H1 (cell line): Measurements from ENCODE around the gene NT5C. TPM values are rescaled to one million over a fixed set of nuclear protein-coding genes. Genes with fewer than 3 reads are reported as not detected.

Source experiments
- CTCF ChIA-PET: fragments of 300-600 bp; sonication (Branson Sonifier 250); formaldehyde crosslinking; loops from one replicate; lab custom pipeline; 2021; ENCODE audit not compliant: partially characterized antibody; lab: Charles Lee
- POLR2A ChIA-PET: fragments of 300-600 bp; sonication (Branson Sonifier 250); formaldehyde crosslinking; loops from one replicate; lab custom pipeline; 2021; ENCODE audit warnings: inconsistent platforms; ENCODE audit not compliant: partially characterized antibody; lab: Charles Lee
- DNase-seq, 2 experiments: peaks; one replicate each; pipeline versions ENCODE4 v3.0.0 to v3.0.0-alpha.2; 2010 to 2022; ENCODE audit warnings: low spot score in 2 of 2, low read depth in 1 of 2, mixed read lengths in 1 of 2
- FAIRE-seq: peaks from 2 replicates; lab custom pipeline; 2011; peaks lifted over from hg19 to GRCh38; lab: Jason Lieb, UNC
- H2AFZ ChIP-seq: 2 replicates; pipeline ENCODE4 v1.8.1; 2012; ENCODE audit warnings: low read length, inconsistent platforms
- H2AK5ac ChIP-seq: 2 replicates; pipeline ENCODE4 v1.6.1; 2013; ENCODE audit warnings: low read depth, low read length
- H2BK120ac ChIP-seq: replicated peaks from 2 replicates; pipeline ENCODE3; 2013; ENCODE audit warnings: low read depth, low read length, inconsistent platforms
- H2BK12ac ChIP-seq: 2 replicates; pipeline ENCODE4 v1.6.1; 2013; ENCODE audit warnings: low read depth, low read length
- H2BK15ac ChIP-seq: 2 replicates; pipeline ENCODE4 v1.6.1; 2013; ENCODE audit warnings: low read length
- H2BK20ac ChIP-seq: 2 replicates; pipeline ENCODE4 v1.6.1; 2013; ENCODE audit warnings: low read length
- H2BK5ac ChIP-seq: 2 replicates; pipeline ENCODE4 v1.6.1; 2013; ENCODE audit warnings: low read depth, low read length
- H3K14ac ChIP-seq: 2 replicates; pipeline ENCODE4 v1.6.1; 2013; ENCODE audit warnings: inconsistent platforms; ENCODE audit not compliant: insufficient read length
- H3K18ac ChIP-seq: 2 replicates; pipeline ENCODE4 v1.6.1; 2013; ENCODE audit warnings: low read length; ENCODE audit errors: extremely low read depth
- H3K23ac ChIP-seq: 2 replicates; pipeline ENCODE4 v1.6.1; 2013; ENCODE audit warnings: inconsistent platforms; ENCODE audit not compliant: insufficient read length
- H3K23me2 ChIP-seq: 2 replicates; pipeline ENCODE4 v1.6.1; 2013; ENCODE audit warnings: low read depth, low read length
- H3K27ac ChIP-seq: 2 replicates; pipeline ENCODE4 v1.6.1; 2011; ENCODE audit warnings: low read depth, low read length, inconsistent platforms
- H3K27me3 ChIP-seq, 4 experiments: replicated peaks in 1 of 4; 1 replicate in 1 of 4; 2 replicates in 3 of 4; pipeline versions ENCODE4 v1.6.1 to v1.8.1; 2011 to 2013; ENCODE audit warnings: low read length in 3 of 4, mild to moderate bottlenecking in 3 of 4, inconsistent platforms in 2 of 4, mixed read lengths in 2 of 4, moderate library complexity in 1 of 4; ENCODE audit not compliant: control insufficient read depth in 3 of 4, insufficient read depth in 3 of 4; ENCODE audit errors: extremely low read depth in 1 of 4
- H3K36me3 ChIP-seq, 4 experiments: 2 replicates each; pipeline versions ENCODE4 v1.6.1 to v1.8.1; 2011 to 2013; ENCODE audit warnings: mild to moderate bottlenecking in 4 of 4, low read length in 3 of 4, moderate library complexity in 2 of 4, control low read depth in 1 of 4, inconsistent platforms in 1 of 4; ENCODE audit not compliant: insufficient read depth in 4 of 4, control insufficient read depth in 2 of 4
- H3K4ac ChIP-seq: replicated peaks from 2 replicates; pipeline ENCODE3; 2013; ENCODE audit warnings: low read length, low read depth, mixed read lengths, inconsistent platforms; ENCODE audit not compliant: insufficient read length
- H3K4me1 ChIP-seq, 4 experiments: replicated peaks in 1 of 4; 1 replicate in 1 of 4; 2 replicates in 3 of 4; pipeline versions ENCODE4 v1.6.1 to v1.8.1; 2011 to 2013; ENCODE audit warnings: low read length in 3 of 4, inconsistent platforms in 2 of 4, mixed read lengths in 1 of 4; ENCODE audit not compliant: insufficient read depth in 4 of 4, control insufficient read depth in 3 of 4
- H3K4me2 ChIP-seq, 2 experiments: 2 replicates each; pipeline versions ENCODE4 v1.6.1 to v1.8.1; 2011 to 2013; ENCODE audit warnings: low read depth in 2 of 2, low read length in 2 of 2, control low read depth in 1 of 2, inconsistent platforms in 1 of 2, mild to moderate bottlenecking in 1 of 2; ENCODE audit not compliant: insufficient read depth in 1 of 2
- H3K4me3 ChIP-seq, 4 experiments: fragments of 200-600, 300-600 bp in 1 of 4; sonication (generic), shearing (Covaris generic), sonication (Bioruptor Twin) in 1 of 4; 2 replicates each; pipeline versions ENCODE4 v1.5.1 to v1.8.1; 2011 to 2016; ENCODE audit warnings: low read length in 4 of 4, low read depth in 3 of 4, control low read depth in 2 of 4, inconsistent platforms in 2 of 4, mild to moderate bottlenecking in 2 of 4, mixed read lengths in 1 of 4, moderate library complexity in 1 of 4; ENCODE audit not compliant: insufficient read depth in 2 of 4; ENCODE audit errors: extremely low read depth in 1 of 4
- H3K56ac ChIP-seq: replicated peaks from 2 replicates; pipeline ENCODE3; 2013; ENCODE audit warnings: low read depth, mild to moderate bottlenecking, mixed read lengths, low read length, inconsistent platforms; ENCODE audit not compliant: insufficient read length
- H3K79me1 ChIP-seq: 2 replicates; pipeline ENCODE4 v1.6.1; 2013; ENCODE audit warnings: low read depth, low read length, control low read depth
- H3K79me2 ChIP-seq, 2 experiments: 2 replicates each; pipeline versions ENCODE4 v1.6.1 to v1.8.1; 2012 to 2013; ENCODE audit warnings: low read length in 2 of 2, mild to moderate bottlenecking in 2 of 2, inconsistent platforms in 1 of 2; ENCODE audit not compliant: insufficient read depth in 2 of 2, control insufficient read depth in 1 of 2
- H3K9ac ChIP-seq, 4 experiments: replicated peaks in 1 of 4; 1 replicate in 1 of 4; 2 replicates in 3 of 4; pipeline versions ENCODE4 v1.6.1 to v1.8.1; 2011 to 2013; ENCODE audit warnings: low read depth in 3 of 4, low read length in 3 of 4, control low read depth in 2 of 4, mild to moderate bottlenecking in 2 of 4, moderate library complexity in 2 of 4, inconsistent platforms in 1 of 4; ENCODE audit errors: extremely low read depth in 1 of 4
- H3K9me3 ChIP-seq, 2 experiments: 2 replicates each; pipeline versions ENCODE4 v1.6.1 to v1.8.1; 2012 to 2013; ENCODE audit warnings: mild to moderate bottlenecking in 2 of 2, moderate library complexity in 2 of 2, control low read depth in 1 of 2, inconsistent platforms in 1 of 2, low read depth in 1 of 2, low read length in 1 of 2, mixed read lengths in 1 of 2; ENCODE audit not compliant: insufficient read depth in 2 of 2
- H4K20me1 ChIP-seq, 2 experiments: replicated peaks in 1 of 2; 2 replicates each; pipeline versions ENCODE3 to v1.8.1; 2011 to 2013; ENCODE audit warnings: inconsistent platforms in 2 of 2, low read length in 2 of 2, mild to moderate bottlenecking in 1 of 2; ENCODE audit not compliant: insufficient read depth in 2 of 2, control insufficient read depth in 1 of 2
- H4K5ac ChIP-seq: 2 replicates; pipeline ENCODE4 v1.6.1; 2013; ENCODE audit warnings: low read length, low read depth, mixed read lengths, inconsistent platforms; ENCODE audit not compliant: insufficient read length
- H4K8ac ChIP-seq: 2 replicates; pipeline ENCODE4 v1.8.0; 2013; ENCODE audit warnings: mild to moderate bottlenecking, moderate library complexity, low read length, inconsistent platforms; ENCODE audit not compliant: insufficient read depth; ENCODE audit errors: extremely low read depth
- H4K91ac ChIP-seq: replicated peaks from 2 replicates; pipeline ENCODE3; 2013; ENCODE audit warnings: low read length, mixed read lengths, inconsistent platforms; ENCODE audit not compliant: insufficient read length
- EZH2 ChIP-seq: fragments of 200-600 bp; sonication (generic); IDR thresholded peaks from 2 replicates; pipeline ENCODE4 v1.7.1; 2012; ENCODE audit warnings: low read depth, mild to moderate bottlenecking, moderate library complexity, low read length, inconsistent platforms; ENCODE audit not compliant: severe bottlenecking
- JUN ChIP-seq: IDR thresholded peaks from 2 replicates; pipeline ENCODE4 v1.6.1; 2011; ENCODE audit warnings: low read depth, mild to moderate bottlenecking, improper control_type of control experiment, low read length
- POLR2AphosphoS5 ChIP-seq: IDR thresholded peaks from 2 replicates; pipeline ENCODE4 v1.6.1; 2011; ENCODE audit warnings: low read depth, low read length
- WGBS, 2 experiments: shearing (Covaris generic) in 1 of 2; methylation state at CpG; one replicate each; pipeline versions ENCODE4 v1.1.6 to v1.1.7; 2013 to 2015; ENCODE audit warnings: low lambda C conversion rate in 2 of 2, mixed read lengths in 2 of 2, inconsistent platforms in 1 of 2, low coverage in 1 of 2, missing lambda C conversion rate in 1 of 2; ENCODE audit not compliant: insufficient replicate concordance in 2 of 2, insufficient coverage in 1 of 2, insufficient read length in 1 of 2; ENCODE audit errors: extremely low coverage in 1 of 2, missing lambda C conversion rate in 1 of 2; 5-methylcytosine and 5-hydroxymethylcytosine counted together
- polyA plus RNA-seq, 7 experiments: library from polyadenylated mRNA; depleted of rRNA in 3 of 7; stranded (reverse) in 5 of 7; unstranded in 2 of 7; fragments of >200 nt in 5 of 7; fragments of 200-250 nt in 2 of 7; gene quantifications; 1 replicate in 5 of 7; 2 replicates in 1 of 7; 4 replicates in 1 of 7; pipeline versions ENCODE4 v1.2.1 to v1.2.3, GENCODE V29; 2011 to 2013; ENCODE audit warnings: missing spikeins in 2 of 7, mixed read lengths in 2 of 7
- total RNA-seq: library from RNA; stranded (reverse); fragmentation: NEBNext Ultra II Directional; extraction: Animal tissue kit (Norgen Biotek cat#: 25700); gene quantifications from 2 replicates; pipeline ENCODE4 v1.2.1, GENCODE V29; 2021
- TF ChIP-seq, protein P1 (sequence below): IDR thresholded peaks from 2 replicates; pipeline ENCODE4 v1.6.1; 2012; ENCODE audit warnings: low read length, inconsistent platforms

NT5C gene
- total and polyA plus RNA-seq, 2 of the 8 experiments (the other 6 are each of a cell fraction or from before 2014, with no cell fraction given), result 52.1 to 66.4 TPM

DNA sequence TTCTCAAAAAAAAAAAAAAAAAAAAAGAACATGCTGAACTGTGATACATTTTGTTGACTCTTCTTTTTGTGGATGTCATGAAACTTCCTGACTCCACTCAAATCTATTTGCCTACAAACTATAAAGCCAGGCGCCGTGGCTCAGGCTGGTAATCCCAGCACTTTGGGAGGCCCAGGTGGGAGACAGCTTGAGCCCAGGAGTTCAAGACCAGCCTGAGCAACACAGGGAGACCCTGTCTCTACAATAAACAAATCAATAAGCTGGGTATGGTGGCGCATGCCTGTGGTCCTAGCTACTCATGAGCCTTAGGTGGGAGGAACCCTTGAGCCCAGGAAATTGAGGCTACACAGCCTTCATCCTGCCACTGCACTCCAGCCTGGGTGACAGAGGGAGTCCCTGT is 1.5 kb upstream of the NT5C start:
- Histone ChIP-seq H3K4me2 (no peak overlapping the region), H2BK15ac (no peak overlapping the region), H3K79me1 (no peaks in the 10 kb centered on the region), H3K18ac (no peak overlapping the region; the same call in 1 of the 2 replicates), H4K20me1 (peaks cover 8 to 11% of the 10 kb centered on the region in 2 experiments), H2AK5ac (no peak overlapping the region), H2AFZ (no peak overlapping the region), H3K27ac (no peak overlapping the region), H3K79me2 (peaks cover 0 to 9% of the 10 kb centered on the region in 2 experiments; a peak in 1 of 4 replicates), H2BK120ac (no peak overlapping the region), H3K56ac (no peak overlapping the region), H3K36me3 (peaks cover 2 to 33% (median 16%) of the 10 kb centered on the region in 4 experiments), H3K14ac (no peak overlapping the region), H2BK20ac (no peak overlapping the region), H3K9me3 (no peaks in the 10 kb centered on the region), H3K4ac (no peak overlapping the region), H3K23ac (no peak overlapping the region), H4K91ac (no peak overlapping the region), H3K9ac (no peak overlapping the region), H4K8ac (no peak overlapping the region; the same call in 1 of the 2 replicates), H2BK12ac (no peak overlapping the region), H3K27me3 (no peaks in the 10 kb centered on the region), H3K23me2 (peaks cover 3% of the 10 kb centered on the region; the same call in 1 of the 2 replicates), H3K4me3 (no peak overlapping the region), H4K5ac (no peak overlapping the region), H2BK5ac (no peak overlapping the region), H3K4me1 (peaks cover 0 to 5% (median 4%) of the 10 kb centered on the region in 4 experiments; a peak in 5 of 7 replicates)
- ChIA-PET POLR2A (interaction anchor here (0.6 to 13.9 kb wide), 19 partner anchors 8 to 202 kb away, joined by 3 to 134 read pairs (median 5); partner anchors contain the start of genes JPT1 and NUP85), CTCF (interaction anchor here (1.0 to 12.9 kb wide), 10 partner anchors 11 to 107 kb away, joined by 3 to 239 read pairs (median 8); partner anchors contain the start of gene ARMC7)
- TF ChIP-seq EZH2 (no peak), JUN (no peak), POLR2AphosphoS5 (no peak)
- TF ChIP-seq, protein P1, sequence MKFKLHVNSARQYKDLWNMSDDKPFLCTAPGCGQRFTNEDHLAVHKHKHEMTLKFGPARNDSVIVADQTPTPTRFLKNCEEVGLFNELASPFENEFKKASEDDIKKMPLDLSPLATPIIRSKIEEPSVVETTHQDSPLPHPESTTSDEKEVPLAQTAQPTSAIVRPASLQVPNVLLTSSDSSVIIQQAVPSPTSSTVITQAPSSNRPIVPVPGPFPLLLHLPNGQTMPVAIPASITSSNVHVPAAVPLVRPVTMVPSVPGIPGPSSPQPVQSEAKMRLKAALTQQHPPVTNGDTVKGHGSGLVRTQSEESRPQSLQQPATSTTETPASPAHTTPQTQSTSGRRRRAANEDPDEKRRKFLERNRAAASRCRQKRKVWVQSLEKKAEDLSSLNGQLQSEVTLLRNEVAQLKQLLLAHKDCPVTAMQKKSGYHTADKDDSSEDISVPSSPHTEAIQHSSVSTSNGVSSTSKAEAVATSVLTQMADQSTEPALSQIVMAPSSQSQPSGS, result no peak
- FAIRE-seq (no peak), DNase-seq (no peak)
- 87% methylated on average over 3 of the region's 3 CpGs; no CpG with 5 or more reads in 1 of the 2 experiments for WGBS, 2 experiments
